Transverse colon (tissue), 4 donors: ENCODE data around the gene MRM2.

Experiments
- EP300 ChIP-seq: sonication (generic); formaldehyde crosslinking; IDR thresholded peaks from one replicate; pipeline ENCODE4 v1.6.1; 2017; ENCODE audit warnings: antibody characterized with exemption, low read depth
- POLR2A ChIP-seq: fragments of 450-650 bp; IDR thresholded peaks from one replicate; pipeline ENCODE4 v1.6.1; 2016; ENCODE audit warnings: antibody characterized with exemption, mild to moderate bottlenecking, moderate library complexity
- POLR2AphosphoS5 ChIP-seq, 3 donors: sonication (generic); formaldehyde crosslinking; IDR thresholded peaks; one replicate each; pipeline ENCODE4 v1.6.1; 2016; ENCODE audit warnings: antibody characterized with exemption in 3 of 3
- TF ChIP-seq, protein P1 (sequence below), 5 experiments: fragments of 200-600 bp in 3 of 5; fragments of 450-650 bp in 2 of 5; sonication (generic) in 3 of 5; IDR thresholded peaks; 1 replicate in 2 of 5; 2 replicates in 3 of 5; pipeline ENCODE4 v1.5.1; 2016 to 2017; ENCODE audit warnings: antibody characterized with exemption in 5 of 5, inconsistent platforms in 3 of 5, mild to moderate bottlenecking in 2 of 5, moderate library complexity in 1 of 5

DNA sequence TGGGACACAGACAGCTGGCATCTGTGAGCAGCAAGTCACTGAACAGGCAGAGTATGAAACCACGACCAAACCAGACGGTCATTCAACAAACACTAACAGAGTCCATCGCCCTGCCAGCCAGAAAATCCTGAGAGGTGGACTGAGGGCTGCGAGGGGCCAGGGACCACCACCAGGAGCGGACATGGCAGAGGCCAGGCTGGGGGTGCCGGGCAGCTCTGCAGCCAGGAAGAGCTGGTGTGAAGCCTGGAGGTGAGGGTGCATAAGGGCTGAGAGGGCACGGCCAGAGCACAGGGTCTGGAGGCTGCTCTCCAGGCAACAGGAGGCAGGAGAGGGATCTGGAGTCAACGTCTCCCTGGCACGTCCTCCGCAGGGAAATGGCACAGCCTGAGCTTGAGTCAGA lies 24.8 kb downstream of the MRM2 start:
- TF ChIP-seq EP300, result no peak
- TF ChIP-seq, protein P1, sequence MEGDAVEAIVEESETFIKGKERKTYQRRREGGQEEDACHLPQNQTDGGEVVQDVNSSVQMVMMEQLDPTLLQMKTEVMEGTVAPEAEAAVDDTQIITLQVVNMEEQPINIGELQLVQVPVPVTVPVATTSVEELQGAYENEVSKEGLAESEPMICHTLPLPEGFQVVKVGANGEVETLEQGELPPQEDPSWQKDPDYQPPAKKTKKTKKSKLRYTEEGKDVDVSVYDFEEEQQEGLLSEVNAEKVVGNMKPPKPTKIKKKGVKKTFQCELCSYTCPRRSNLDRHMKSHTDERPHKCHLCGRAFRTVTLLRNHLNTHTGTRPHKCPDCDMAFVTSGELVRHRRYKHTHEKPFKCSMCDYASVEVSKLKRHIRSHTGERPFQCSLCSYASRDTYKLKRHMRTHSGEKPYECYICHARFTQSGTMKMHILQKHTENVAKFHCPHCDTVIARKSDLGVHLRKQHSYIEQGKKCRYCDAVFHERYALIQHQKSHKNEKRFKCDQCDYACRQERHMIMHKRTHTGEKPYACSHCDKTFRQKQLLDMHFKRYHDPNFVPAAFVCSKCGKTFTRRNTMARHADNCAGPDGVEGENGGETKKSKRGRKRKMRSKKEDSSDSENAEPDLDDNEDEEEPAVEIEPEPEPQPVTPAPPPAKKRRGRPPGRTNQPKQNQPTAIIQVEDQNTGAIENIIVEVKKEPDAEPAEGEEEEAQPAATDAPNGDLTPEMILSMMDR (IDR thresholded peaks at IDR 0.05), result no peak
- TF ChIP-seq POLR2AphosphoS5 (IDR thresholded peaks at IDR 0.05), result no peak
- TF ChIP-seq POLR2A, result no peak
